HG02938 (cell line): ENCODE data around the gene WDFY1.
A peak's percentile ranks its signal among the peaks of the same experiment; 100 is the strongest.

Experiments
- ATAC-seq: cut with Tn5 transposase; IDR thresholded peaks from one replicate; pipeline ENCODE4 v1.9.1; 2021; ENCODE audit warnings: mild to moderate bottlenecking, moderate library complexity; ENCODE audit not compliant: unreplicated experiment

The WDFY1 gene

GRCh38 chr2:223860809-223861738 lies 84.1 kb downstream of the WDFY1 start:
- no peak for ATAC-seq

GRCh38 chr2:223859070-223859469 lies 86.1 kb downstream of the WDFY1 start:
- ATAC-seq = no peak

- ATAC-seq = no peak
Measured at GRCh38 chr2:223856584-223856983, 88.6 kb downstream of the WDFY1 start.

- ATAC-seq = no peak
Measured at GRCh38 chr2:223856021-223856420, 89.1 kb downstream of the WDFY1 start.

- ATAC-seq = no peak
Measured at GRCh38 chr2:223855426-223855825, 89.7 kb downstream of the WDFY1 start.

- ATAC-seq = peak; percentile 41
Measured at GRCh38 chr2:223854741-223855140, 90.4 kb downstream of the WDFY1 start.

- no peak for ATAC-seq
Measured at GRCh38 chr2:223853425-223853837, 91.7 kb downstream of the WDFY1 start.

- ATAC-seq = no peak
Measured at GRCh38 chr2:223852281-223852795, 92.8 kb downstream of the WDFY1 start.

- ATAC-seq = no peak
Measured at GRCh38 chr2:223847410-223847809, 97.7 kb downstream of the WDFY1 start.

GRCh38 chr2:223846515-223846914 lies 98.6 kb downstream of the WDFY1 start:
- no peak for ATAC-seq

GRCh38 chr2:223841436-223842190 lies 103.5 kb downstream of the WDFY1 start:
- ATAC-seq = no peak

GRCh38 chr2:223837287-223838061 lies 107.7 kb downstream of the WDFY1 start, which contains the start of gene AP1S3:
Gene AP1S3 (minus strand): TSS chr2:223837582. CDS start chr2:223837450, 132 bp downstream.
- peak; percentile 63 for ATAC-seq

- ATAC-seq = peak; percentile 64
Measured at GRCh38 chr2:223835701-223836532, 109.2 kb downstream of the WDFY1 start.

- ATAC-seq = no peak
Measured at GRCh38 chr2:223834431-223834830, 110.7 kb downstream of the WDFY1 start.

- ATAC-seq = no peak
Measured at GRCh38 chr2:223832241-223832903, 112.8 kb downstream of the WDFY1 start.

GRCh38 chr2:223829128-223829527 lies 116.0 kb downstream of the WDFY1 start:
- no peak for ATAC-seq

GRCh38 chr2:223828314-223828713 lies 116.8 kb downstream of the WDFY1 start:
- ATAC-seq = no peak

GRCh38 chr2:223826995-223827394 lies 118.1 kb downstream of the WDFY1 start:
- ATAC-seq = no peak
